Measurements from ENCODE around the gene TMEM156.

The TMEM156 gene

DNA sequence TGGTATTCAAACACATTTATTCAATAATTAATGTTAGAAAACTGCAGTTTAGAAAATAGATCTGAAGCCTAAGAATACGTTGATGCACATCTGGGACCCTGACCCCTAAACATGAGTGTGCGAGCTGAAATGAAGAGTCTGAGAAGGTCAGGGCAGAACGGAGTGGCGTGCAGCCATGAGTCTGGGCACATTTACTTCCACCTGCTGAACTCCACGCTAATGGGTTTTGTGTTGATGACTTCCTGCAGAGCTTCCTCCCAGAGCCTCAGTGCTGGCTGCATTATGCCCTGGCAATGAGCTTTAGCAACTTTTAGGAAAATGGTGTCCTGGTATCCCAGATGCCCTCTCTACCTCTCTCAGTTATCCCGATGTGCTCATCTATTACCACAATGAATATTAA lies 111.5 kb downstream of the TMEM156 start:
- Histone ChIP-seq H3K27ac (ENCODE audit: low read length) (no peak overlapping the region), H3K27me3 (ENCODE audit: control insufficient read depth, insufficient read depth, low read length) (no peaks in the 10 kb centered on the region), H3K4me3 (ENCODE audit: low read length) (no peak overlapping the region), H3K9ac (ENCODE audit: low read length) (no peak overlapping the region), H3K36me3 (ENCODE audit: control insufficient read depth, low read depth, low read length) (no peaks in the 10 kb centered on the region), H3K9me3 (ENCODE audit: control insufficient read depth, low read depth, low read length) (no peaks in the 10 kb centered on the region), H3K4me1 (ENCODE audit: control insufficient read depth, low read depth, low read length) (no peaks in the 10 kb centered on the region)

DNA sequence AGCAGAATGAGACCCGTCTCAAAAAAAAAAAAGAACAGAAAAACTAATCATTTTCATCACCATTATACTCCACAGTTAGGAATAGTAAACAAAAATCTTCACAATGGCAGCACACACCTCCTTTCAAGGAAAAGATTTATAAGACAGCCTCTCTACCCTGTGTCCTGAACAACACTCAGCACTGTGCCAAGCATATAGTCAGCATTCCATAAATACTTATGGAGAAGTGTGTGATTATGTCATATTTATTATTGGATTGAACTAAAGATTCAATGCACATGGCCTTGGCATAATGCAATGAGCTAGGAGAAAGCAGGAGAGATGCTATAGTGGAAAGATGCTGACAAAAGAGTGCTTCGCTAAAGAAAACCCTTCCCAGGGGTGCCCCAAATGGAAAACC lies 112.0 kb downstream of the TMEM156 start:
- H3K4me1 ChIP-seq (ENCODE audit: control insufficient read depth, low read depth, low read length) = no peaks in the 10 kb centered on the region
- H3K9ac ChIP-seq (ENCODE audit: low read length) = no peak overlapping the region
- no peak overlapping the region for H3K27ac ChIP-seq (ENCODE audit: low read length)
- H3K27me3 ChIP-seq (ENCODE audit: control insufficient read depth, insufficient read depth, low read length) = no peaks in the 10 kb centered on the region
- H3K4me3 ChIP-seq (ENCODE audit: low read length) = no peak overlapping the region
- no peaks in the 10 kb centered on the region for H3K9me3 ChIP-seq (ENCODE audit: control insufficient read depth, low read depth, low read length)
- no peaks in the 10 kb centered on the region for H3K36me3 ChIP-seq (ENCODE audit: control insufficient read depth, low read depth, low read length)

DNA sequence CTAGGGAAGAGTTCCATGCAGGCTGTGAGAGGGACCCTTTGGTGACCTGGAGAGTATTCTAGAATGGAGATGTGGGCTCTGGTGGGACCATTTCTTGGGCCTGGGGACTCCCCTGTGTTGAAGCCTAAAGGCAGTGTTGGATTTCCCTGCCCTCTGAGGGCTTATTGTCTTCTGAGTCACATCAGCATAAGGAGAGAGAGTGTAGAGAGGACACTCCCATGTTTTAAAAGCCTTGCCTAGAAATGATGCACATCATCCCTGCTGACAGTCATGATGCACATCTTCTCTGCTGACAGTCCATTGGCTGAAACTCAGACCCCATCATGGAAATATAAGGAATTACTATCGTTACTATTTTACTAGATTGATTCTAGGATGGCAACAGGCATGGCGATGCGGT lies 112.7 kb downstream of the TMEM156 start:
- Histone ChIP-seq H3K36me3 (ENCODE audit: control insufficient read depth, low read depth, low read length) (no peaks in the 10 kb centered on the region), H3K9me3 (ENCODE audit: control insufficient read depth, low read depth, low read length) (no peaks in the 10 kb centered on the region), H3K27ac (ENCODE audit: low read length) (no peak overlapping the region), H3K4me3 (ENCODE audit: low read length) (no peak overlapping the region), H3K9ac (ENCODE audit: low read length) (no peak overlapping the region), H3K27me3 (ENCODE audit: control insufficient read depth, insufficient read depth, low read length) (no peaks in the 10 kb centered on the region), H3K4me1 (ENCODE audit: control insufficient read depth, low read depth, low read length) (no peaks in the 10 kb centered on the region)

DNA sequence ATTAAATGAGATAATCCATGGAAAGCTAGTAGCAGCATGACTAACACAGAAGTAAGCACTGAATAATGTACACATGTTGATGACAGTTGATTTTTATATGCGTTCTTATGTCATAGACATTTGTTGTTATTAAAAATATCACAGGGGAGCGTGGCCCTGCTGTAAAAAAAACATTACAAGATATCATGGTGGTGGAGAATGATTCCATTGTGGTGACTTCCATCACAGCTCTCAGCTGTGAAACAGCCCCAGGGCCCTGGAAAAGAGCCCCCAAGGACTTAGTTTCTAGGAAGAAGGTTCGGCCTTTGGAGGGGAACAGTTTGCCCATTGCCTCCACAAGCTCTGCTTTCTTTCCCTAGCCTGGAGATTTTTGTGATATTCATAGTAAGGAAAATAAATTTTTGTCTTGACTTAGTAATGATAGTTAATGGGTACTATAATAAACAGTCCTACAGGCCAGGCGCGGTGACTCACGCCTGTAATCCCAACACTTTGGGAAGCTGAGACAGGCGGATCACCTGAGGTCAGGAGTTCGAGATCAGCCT lies 114.7 kb downstream of the TMEM156 start:
- H3K27me3 ChIP-seq (ENCODE audit: control insufficient read depth, insufficient read depth, low read length) = no peaks in the 10 kb centered on the region
- H3K4me3 ChIP-seq (ENCODE audit: low read length) = no peak overlapping the region
- no peak overlapping the region for H3K27ac ChIP-seq (ENCODE audit: low read length)
- no peak overlapping the region for H3K9ac ChIP-seq (ENCODE audit: low read length)
- no peaks in the 10 kb centered on the region for H3K4me1 ChIP-seq (ENCODE audit: control insufficient read depth, low read depth, low read length)
- no peaks in the 10 kb centered on the region for H3K9me3 ChIP-seq (ENCODE audit: control insufficient read depth, low read depth, low read length)
- H3K36me3 ChIP-seq (ENCODE audit: control insufficient read depth, low read depth, low read length) = no peaks in the 10 kb centered on the region
